GM21529 (cell line): ENCODE data around the gene PPP2R2B.

ENCODE experiments used
- ATAC-seq: cut with Tn5 transposase; IDR thresholded peaks from one replicate; pipeline ENCODE4 v1.9.1; 2021; ENCODE audit not compliant: unreplicated experiment

Gene PPP2R2B

GRCh38 chr5:146707316-146707715 is 171.2 kb downstream of the PPP2R2B start:
- no peak for ATAC-seq

GRCh38 chr5:146706321-146706972 is 172.1 kb downstream of the PPP2R2B start:
- ATAC-seq: no peak

- no peak for ATAC-seq
These were observed 173.4 kb downstream of the PPP2R2B start for GRCh38 chr5:146704949-146705665.

GRCh38 chr5:146703899-146704298 is 174.7 kb downstream of the PPP2R2B start:
- no peak for ATAC-seq

GRCh38 chr5:146703499-146703898 is 175.1 kb downstream of the PPP2R2B start:
- ATAC-seq: no peak

GRCh38 chr5:146699664-146700418 is 178.7 kb downstream of the PPP2R2B start:
- no peak for ATAC-seq

- no peak for ATAC-seq
These were observed 179.4 kb downstream of the PPP2R2B start for GRCh38 chr5:146699138-146699537.

- ATAC-seq: no peak
These were observed 179.9 kb downstream of the PPP2R2B start for GRCh38 chr5:146698651-146699050.

- ATAC-seq: no peak
These were observed 181.3 kb downstream of the PPP2R2B start for GRCh38 chr5:146697211-146697610.

- ATAC-seq: no peak
These were observed 182.9 kb downstream of the PPP2R2B start for GRCh38 chr5:146695646-146696045.

- ATAC-seq: no peak
These were observed 187.6 kb downstream of the PPP2R2B start for GRCh38 chr5:146690880-146691355.

GRCh38 chr5:146687630-146688029 is 190.9 kb downstream of the PPP2R2B start:
- no peak for ATAC-seq

GRCh38 chr5:146683861-146684260 is 194.7 kb downstream of the PPP2R2B start:
- no peak for ATAC-seq

GRCh38 chr5:146682899-146683532 is 195.5 kb downstream of the PPP2R2B start:
- ATAC-seq: no peak

- no peak for ATAC-seq
These were observed 196.9 kb downstream of the PPP2R2B start for GRCh38 chr5:146681585-146682105.

- ATAC-seq: no peak
These were observed 197.5 kb downstream of the PPP2R2B start for GRCh38 chr5:146680846-146681584.

GRCh38 chr5:146675636-146676035 is 202.9 kb downstream of the PPP2R2B start:
- no peak for ATAC-seq

GRCh38 chr5:146672866-146673265 is 205.7 kb downstream of the PPP2R2B start:
- no peak for ATAC-seq

GRCh38 chr5:146671561-146672295 is 206.8 kb downstream of the PPP2R2B start:
- no peak for ATAC-seq

GRCh38 chr5:146669656-146670055 is 208.9 kb downstream of the PPP2R2B start:
- ATAC-seq: no peak
